Activated CD8-positive, alpha-beta memory T cell treated with anti-CD3 and anti-CD28 coated beads for 1 hour (primary cell): Measurements from ENCODE around the gene LZTR1.

Source experiments
- DNase-seq, 2 donors: peaks; one replicate each; pipeline ENCODE4 v3.0.0-alpha.2; 2020; ENCODE audit warnings: low read depth in 1 of 2; ENCODE audit errors: extremely low read depth in 1 of 2

The LZTR1 gene

GRCh38 chr22:20979243-20979809, 2.8 kb upstream of the LZTR1 start:
- peak; percentile 20 to 29 for DNase-seq

- DNase-seq = no peak
Observed at GRCh38 chr22:20979940-20980453, 2.1 kb upstream of the LZTR1 start.

DNA sequence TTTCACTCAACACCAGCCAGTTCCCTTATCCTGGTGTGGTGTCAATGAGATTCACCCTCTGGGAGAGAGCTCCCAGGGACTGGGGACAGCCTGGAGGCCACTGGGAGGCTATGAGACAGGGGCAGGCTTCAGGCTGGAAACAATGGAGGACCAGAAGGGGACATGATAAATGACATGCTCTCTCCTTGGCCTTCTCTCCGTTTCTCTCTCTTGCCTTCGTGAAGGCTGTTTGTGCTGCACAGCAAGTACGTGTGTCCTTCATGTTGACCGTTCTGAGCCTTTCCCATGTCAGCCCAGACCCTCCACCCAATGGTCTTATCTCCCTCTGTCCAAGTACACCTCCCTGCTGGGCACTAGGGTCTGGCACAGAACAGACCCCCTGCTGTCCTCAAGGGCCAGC, 1.6 kb upstream of the LZTR1 start:
- DNase-seq = no peak

DNA sequence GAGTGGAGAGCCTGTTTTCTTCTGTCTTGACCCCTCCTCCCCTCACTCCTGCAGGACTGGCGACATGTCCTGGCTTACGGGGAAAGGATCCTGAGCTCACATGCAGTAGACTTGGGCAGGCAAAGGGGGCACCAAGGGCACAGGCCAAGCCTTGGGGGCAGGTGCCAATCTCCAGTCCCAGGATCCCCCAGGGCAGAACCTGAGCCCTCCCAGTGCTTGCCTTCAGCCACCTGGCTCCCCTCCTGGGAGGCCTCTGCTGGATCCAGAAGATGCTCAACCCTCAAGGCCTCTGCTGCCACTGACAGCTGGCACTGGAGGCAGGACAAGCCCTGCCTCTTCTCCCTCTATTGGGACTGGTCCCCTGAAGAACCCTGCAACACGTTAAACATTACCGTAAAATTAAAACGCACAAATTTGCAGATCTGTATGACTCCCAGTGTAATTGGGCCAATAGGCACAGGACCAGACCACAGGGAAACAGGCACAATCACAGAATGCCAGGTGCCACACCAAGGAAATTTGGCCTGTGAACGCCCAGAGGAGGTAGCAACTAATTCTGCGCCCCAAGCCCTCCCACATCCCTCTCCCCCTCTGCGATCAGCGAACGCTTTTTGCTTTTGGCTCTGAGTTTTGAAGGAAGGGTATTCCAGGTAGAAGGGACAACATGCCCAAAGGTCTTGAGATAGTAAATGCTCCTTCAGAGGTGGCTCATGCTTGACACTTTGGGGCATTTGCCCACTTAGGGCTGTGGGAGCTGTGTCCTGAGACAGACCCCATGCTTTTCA, 967 bp upstream of the LZTR1 start:
- DNase-seq = no peak

DNA sequence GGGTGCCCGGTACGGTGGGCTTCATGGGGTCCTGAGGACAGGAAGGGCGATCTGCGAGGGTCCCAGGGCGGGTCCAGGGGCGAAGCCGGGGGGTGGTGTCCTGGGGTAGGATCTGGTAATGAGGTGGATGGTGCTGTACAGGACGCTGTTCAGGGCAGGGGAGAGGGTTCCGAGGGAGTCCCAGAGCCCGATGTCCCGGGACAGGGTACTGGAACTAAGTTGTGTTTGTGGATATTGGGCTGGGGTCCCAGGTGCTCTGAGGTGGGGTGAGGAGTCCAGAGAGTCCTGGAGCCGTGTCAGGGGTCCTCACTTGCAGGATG, 426 bp downstream of the LZTR1 start:
- no peak for DNase-seq

GRCh38 chr22:20983081-20983771, 1.1 kb downstream of the LZTR1 start:
- DNase-seq = no peak

DNA sequence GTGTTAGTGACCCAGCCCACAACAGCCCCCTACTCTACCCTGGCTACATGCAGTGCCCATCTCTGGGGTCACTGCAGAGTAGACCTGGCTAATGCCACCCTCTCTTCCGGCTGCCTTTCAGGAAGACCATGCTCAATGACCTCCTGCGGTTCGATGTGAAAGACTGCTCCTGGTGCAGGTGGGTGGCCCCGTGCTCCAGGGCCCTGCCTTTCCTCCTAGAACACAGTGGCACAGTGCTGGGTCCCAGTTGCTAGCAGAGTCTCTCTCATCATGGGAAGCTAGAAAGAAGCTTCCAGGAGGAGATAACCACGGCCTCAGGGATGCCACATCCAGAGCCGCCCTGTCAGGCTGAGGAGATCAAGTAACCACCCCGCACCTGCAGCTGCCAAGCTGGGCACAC, 3.6 kb downstream of the LZTR1 start:
- no peak for DNase-seq

DNA sequence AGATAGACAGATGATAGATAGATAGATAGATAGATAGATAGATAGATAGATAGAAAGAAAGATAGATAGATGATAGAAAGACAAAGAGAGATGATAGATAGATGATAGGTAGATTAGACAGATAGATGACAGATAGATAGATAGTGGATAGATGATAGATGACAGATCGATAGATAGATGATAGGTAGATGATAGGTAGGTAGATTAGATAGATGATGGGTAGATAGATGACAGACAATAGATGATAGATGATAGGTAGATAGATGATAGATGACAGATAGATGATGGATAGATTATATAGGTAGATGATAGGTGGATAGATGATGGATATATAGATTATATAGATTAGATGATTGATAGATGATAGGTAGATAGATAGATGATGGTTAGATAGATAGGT, 4.3 kb downstream of the LZTR1 start:
- no peak for DNase-seq

- DNase-seq = no peak
Observed at GRCh38 chr22:20987375-20987774, 5.3 kb downstream of the LZTR1 start.

GRCh38 chr22:20988573-20989322, 6.7 kb downstream of the LZTR1 start:
- DNase-seq = no peak

DNA sequence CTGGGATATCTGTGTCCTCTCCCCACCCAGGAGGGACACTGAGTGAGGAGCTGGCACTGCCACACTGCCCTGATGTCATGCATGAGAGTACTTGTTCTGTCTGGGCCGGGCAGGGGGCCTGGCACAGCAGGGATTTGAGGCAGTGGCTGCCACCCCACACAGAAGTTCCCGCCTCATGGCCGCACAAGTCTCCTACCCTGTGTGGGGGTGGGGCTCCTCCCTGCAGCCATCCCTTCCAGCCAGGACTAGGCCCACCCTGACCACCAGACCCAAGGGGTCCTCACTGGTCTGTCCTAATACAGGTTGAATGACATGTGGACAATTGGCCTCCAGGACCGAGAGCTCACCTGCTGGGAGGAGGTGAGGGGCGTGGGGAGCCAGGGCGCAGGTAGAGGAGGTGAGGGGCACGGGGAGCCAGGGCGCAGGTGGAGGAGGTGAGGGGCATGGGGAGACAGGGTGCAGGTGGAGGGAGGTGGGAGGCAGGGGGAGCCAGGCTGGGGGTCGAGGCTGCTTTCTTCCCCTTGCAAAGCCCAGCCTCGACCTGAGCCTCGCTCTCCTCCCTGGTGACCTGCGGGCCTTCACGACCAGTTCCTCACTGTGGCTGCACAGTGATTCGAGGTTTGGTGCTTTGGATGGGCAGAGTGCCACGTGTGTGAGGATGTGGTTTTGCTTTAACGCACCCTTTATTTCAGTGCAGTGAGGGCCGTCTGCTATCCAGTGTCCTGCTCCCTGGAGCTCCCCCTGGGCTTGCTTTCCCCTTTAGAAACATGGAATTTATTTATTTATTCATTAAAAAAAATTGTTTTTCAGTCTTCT, 7.4 kb downstream of the LZTR1 start:
- no peak for DNase-seq

DNA sequence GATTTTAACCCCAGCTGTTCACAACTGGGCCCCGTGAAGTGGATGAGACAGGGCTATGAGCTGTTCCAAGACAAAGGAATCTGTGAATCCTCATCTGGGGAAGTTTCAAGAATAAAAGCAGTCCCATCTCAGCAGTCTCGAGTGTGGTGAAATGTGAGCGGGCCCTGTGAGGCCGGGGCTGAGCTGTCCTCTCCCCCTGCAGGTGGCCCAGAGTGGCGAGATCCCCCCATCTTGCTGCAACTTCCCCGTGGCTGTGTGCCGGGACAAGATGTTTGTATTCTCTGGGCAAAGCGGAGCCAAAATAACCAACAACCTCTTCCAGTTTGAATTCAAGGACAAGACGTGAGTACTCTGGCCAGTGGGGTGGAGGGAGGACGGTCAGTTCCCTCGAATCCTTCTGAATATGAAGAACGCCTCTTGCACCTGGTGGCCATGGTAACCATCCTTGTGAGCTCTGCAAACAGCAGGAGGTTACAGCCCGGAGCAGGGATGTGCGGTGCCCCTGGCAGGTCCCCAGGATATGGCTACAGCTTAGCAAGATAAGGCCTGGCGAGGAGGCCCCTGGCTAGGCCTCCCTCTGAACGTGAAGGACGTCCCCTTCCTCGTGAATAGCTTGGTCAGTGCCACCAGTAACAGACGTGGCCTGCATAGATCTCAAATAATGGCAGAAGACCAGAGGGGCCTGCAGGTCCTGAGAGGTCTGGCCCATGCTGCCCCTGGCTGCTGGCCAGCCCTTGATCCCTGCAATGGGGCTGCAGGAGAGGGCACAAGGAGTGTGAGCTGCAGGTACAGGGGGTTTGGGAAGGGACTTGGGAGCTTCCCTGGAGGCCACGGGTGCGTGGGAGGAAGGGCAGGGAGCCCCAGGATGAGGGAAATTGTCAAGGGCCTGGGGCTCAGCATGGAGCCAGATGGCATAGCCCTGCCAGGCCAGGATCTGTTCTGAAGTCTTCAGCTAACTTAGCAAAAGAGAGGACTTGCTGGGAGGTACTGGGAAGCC, 8.4 kb downstream of the LZTR1 start:
- no peak for DNase-seq

GRCh38 chr22:20991252-20992055, 9.4 kb downstream of the LZTR1 start:
- DNase-seq = no peak

DNA sequence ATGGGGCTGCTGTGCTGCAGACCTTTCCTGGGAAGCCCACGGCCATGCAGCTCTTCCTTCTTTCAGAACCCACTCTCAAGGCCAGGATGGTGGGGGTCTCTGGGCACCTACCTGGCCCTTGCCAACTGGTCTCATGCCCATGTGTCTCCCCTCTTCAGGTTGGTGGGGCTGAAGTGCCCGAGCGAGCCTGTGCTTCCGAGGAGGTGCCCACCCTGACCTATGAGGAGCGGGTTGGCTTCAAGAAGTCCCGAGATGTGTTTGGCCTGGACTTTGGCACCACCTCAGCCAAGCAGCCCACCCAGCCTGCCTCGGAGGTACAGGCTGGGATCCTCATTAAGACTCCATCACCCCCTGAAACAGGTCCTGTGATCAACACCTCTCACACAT, 10.0 kb downstream of the LZTR1 start:
- no peak for DNase-seq

GRCh38 chr22:20992456-20993303, 10.6 kb downstream of the LZTR1 start:
- no peak for DNase-seq

GRCh38 chr22:20993304-20994127, 11.4 kb downstream of the LZTR1 start:
- DNase-seq = no peak
